Mesothelial cell of epicardium (in vitro differentiated cells): ENCODE data around the gene ERBB3. TPM values are rescaled to one million over a fixed set of nuclear protein-coding genes. Genes with fewer than 3 reads are reported as not detected.
"Not testable (repeated sequence)": the region's sequence is repeated elsewhere in the genome, so short reads cannot be mapped to it uniquely, and the experiment has no call there.

Experiments used
- DNase-seq, 2 experiments: peaks; one replicate each; pipeline ENCODE4 v3.0.0; 2021; ENCODE audit warnings: low spot score in 2 of 2; ENCODE audit not compliant: unreplicated experiment in 2 of 2
- H3K27ac Mint-ChIP-seq: 2 replicates; pipeline ENCODE4 v1.8.0; 2021; ENCODE audit warnings: mixed read lengths
- H3K27me3 Mint-ChIP-seq: 2 replicates; pipeline ENCODE4 v1.8.0; 2021; ENCODE audit warnings: low read depth, mixed read lengths
- H3K36me3 Mint-ChIP-seq: 2 replicates; pipeline ENCODE4 v1.8.0; 2021; ENCODE audit warnings: mixed read lengths
- H3K4me1 Mint-ChIP-seq: 2 replicates; pipeline ENCODE4 v1.8.0; 2021; ENCODE audit warnings: mixed read lengths
- H3K4me3 Mint-ChIP-seq: 2 replicates; pipeline ENCODE4 v1.8.0; 2021; ENCODE audit warnings: mild to moderate bottlenecking, moderate library complexity, mixed read lengths
- H3K9me3 Mint-ChIP-seq: 2 replicates; pipeline ENCODE4 v1.8.0; 2021; ENCODE audit warnings: mixed read lengths
- CTCF ChIP-seq: fragments of 200-600 bp; sonication (generic); IDR thresholded peaks from one replicate; pipeline ENCODE4 v1.5.0; 2021; ENCODE audit warnings: antibody characterized with exemption; ENCODE audit not compliant: unreplicated experiment
- total RNA-seq: library from RNA; stranded (reverse); gene quantifications from 3 replicates; pipeline ENCODE4 v1.2.1, GENCODE V29; 2021

ERBB3 gene
- total RNA-seq, 1 donor from 2014 or later: 58.2 TPM

GRCh38 chr12:56046027-56046780, 33.8 kb upstream of the ERBB3 start:
- Mint-ChIP-seq H3K36me3 (peaks cover 8% of the 10 kb centered on the region), H3K27me3 (no peaks in the 10 kb centered on the region), H3K27ac (peak overlapping the region; percentile 72), H3K9me3 (no peaks in the 10 kb centered on the region), H3K4me3 (no peak overlapping the region), H3K4me1 (peaks cover 15% of the 10 kb centered on the region)
- TF ChIP-seq CTCF: no peak
- no peak for DNase-seq

GRCh38 chr12:56053407-56053893, 26.5 kb upstream of the ERBB3 start:
- DNase-seq: no peak
- Mint-ChIP-seq H3K4me1 (peaks cover 2% of the 10 kb centered on the region), H3K4me3 (no peak overlapping the region), H3K36me3 (no peaks in the 10 kb centered on the region), H3K9me3 (no peaks in the 10 kb centered on the region), H3K27me3 (no peaks in the 10 kb centered on the region), H3K27ac (no peak overlapping the region)
- TF ChIP-seq CTCF: no peak

GRCh38 chr12:56059964-56060363, 20.0 kb upstream of the ERBB3 start:
- not testable (repeated sequence) for DNase-seq, H3K36me3 Mint-ChIP-seq, H3K4me1 Mint-ChIP-seq, H3K27ac Mint-ChIP-seq, H3K9me3 Mint-ChIP-seq, H3K27me3 Mint-ChIP-seq, H3K4me3 Mint-ChIP-seq

- no peaks in the 10 kb centered on the region for H3K36me3 Mint-ChIP-seq
- no peak overlapping the region for H3K27ac Mint-ChIP-seq
- TF ChIP-seq CTCF: no peak
- H3K4me3 Mint-ChIP-seq: no peak overlapping the region
- no peaks in the 10 kb centered on the region for H3K27me3 Mint-ChIP-seq
- no peak for DNase-seq
- H3K4me1 Mint-ChIP-seq: no peaks in the 10 kb centered on the region
- no peaks in the 10 kb centered on the region for H3K9me3 Mint-ChIP-seq
Measured at GRCh38 chr12:56061982-56062381, 18.0 kb upstream of the ERBB3 start.

- Mint-ChIP-seq H3K36me3 (no peaks in the 10 kb centered on the region), H3K4me3 (no peak overlapping the region), H3K27ac (no peak overlapping the region), H3K27me3 (no peaks in the 10 kb centered on the region), H3K9me3 (no peaks in the 10 kb centered on the region), H3K4me1 (no peaks in the 10 kb centered on the region)
- TF ChIP-seq CTCF: no peak
- no peak for DNase-seq
Measured at GRCh38 chr12:56062996-56063395, 17.0 kb upstream of the ERBB3 start.

- Mint-ChIP-seq H3K9me3 (no peaks in the 10 kb centered on the region), H3K27ac (no peak overlapping the region), H3K4me3 (no peak overlapping the region), H3K27me3 (no peaks in the 10 kb centered on the region), H3K4me1 (no peaks in the 10 kb centered on the region), H3K36me3 (no peaks in the 10 kb centered on the region)
- no peak for TF ChIP-seq CTCF
- DNase-seq: no peak
Measured at GRCh38 chr12:56071648-56072047, 8.3 kb upstream of the ERBB3 start.
